HEK293 (cell line): ENCODE results near the gene HMX2.

Source experiments
- CTCF ChIA-PET: fragments of 350-600 bp; formaldehyde crosslinking; extraction: SDS; loops from one replicate; lab custom pipeline; 2021; ENCODE audit warnings: antibody characterized with exemption; lab: Yijun Ruan, JAX
- POLR2A ChIA-PET: fragments of 300-600 bp; formaldehyde crosslinking; extraction: SDS; loops from one replicate; lab custom pipeline; 2020; ENCODE audit warnings: antibody characterized with exemption, inconsistent platforms; lab: Yijun Ruan, JAX
- H3K27ac ChIP-seq: fragments of 200-500 bp; sonication (Bioruptor generic); 2 replicates; pipeline ENCODE4 v1.5.1; 2014; ENCODE audit warnings: low read depth, low read length, control low read depth, inconsistent platforms; ENCODE audit errors: extremely low read depth
- H3K36me3 ChIP-seq, 2 experiments: fragments of 200-500 bp in 1 of 2; sonication (Bioruptor generic) in 1 of 2; 1 replicate in 1 of 2; 2 replicates in 1 of 2; pipeline ENCODE4 v1.5.1; 2014 to 2017; ENCODE audit warnings: inconsistent platforms in 2 of 2, low read length in 2 of 2; ENCODE audit not compliant: control insufficient read depth in 2 of 2, insufficient read depth in 1 of 2
- H3K4me1 ChIP-seq: fragments of 200-500 bp; sonication (Bioruptor generic); 2 replicates; pipeline ENCODE4 v1.5.1; 2014; ENCODE audit warnings: mild to moderate bottlenecking, low read length, inconsistent platforms; ENCODE audit not compliant: control insufficient read depth, insufficient read depth
- H3K4me3 ChIP-seq: 2 replicates; pipeline ENCODE4 v1.5.1; 2011; ENCODE audit warnings: low read depth, mild to moderate bottlenecking, control low read depth, low read length, moderate library complexity
- H3K9me3 ChIP-seq: fragments of 200-500 bp; sonication (Bioruptor generic); 2 replicates; pipeline ENCODE4 v1.5.1; 2014; ENCODE audit warnings: low read depth, low read length, inconsistent platforms; ENCODE audit not compliant: control insufficient read depth, insufficient read depth
- BCL6B ChIP-seq: fragments of 450-650 bp; formaldehyde crosslinking; IDR thresholded peaks from 2 replicates; pipeline ENCODE4 v1.5.1; 2017; ENCODE audit warnings: missing biosample characterization, missing genetic modification characterization
- GLIS2 ChIP-seq: fragments of 450-650 bp; formaldehyde crosslinking; IDR thresholded peaks from 2 replicates; pipeline ENCODE4 v1.5.1; 2016; ENCODE audit warnings: missing biosample characterization, missing genetic modification characterization
- HOXD13 ChIP-seq: sonication (generic); formaldehyde crosslinking; IDR thresholded peaks from 2 replicates; pipeline ENCODE4 v1.8.0; 2022; ENCODE audit warnings: missing genetic modification reagents, borderline replicate concordance
- PRDM4 ChIP-seq: fragments of 450-650 bp; formaldehyde crosslinking; IDR thresholded peaks from 2 replicates; pipeline ENCODE4 v1.5.1; 2017; ENCODE audit warnings: missing biosample characterization, missing genetic modification characterization
- SETDB1 ChIP-seq: IDR thresholded peaks from one replicate; pipeline ENCODE4 v1.6.1; 2017; ENCODE audit warnings: mild to moderate bottlenecking, low read length, moderate library complexity, mixed read lengths; ENCODE audit not compliant: insufficient read length
- SP7 ChIP-seq: fragments of 450-650 bp; formaldehyde crosslinking; IDR thresholded peaks from 2 replicates; pipeline ENCODE4 v1.5.1; 2016; ENCODE audit warnings: missing biosample characterization, missing genetic modification characterization
- YY1 ChIP-seq: fragments of 450-650 bp; formaldehyde crosslinking; IDR thresholded peaks from 2 replicates; pipeline ENCODE4 v1.5.1; 2018; ENCODE audit warnings: missing biosample characterization, missing genetic modification characterization
- YY2 ChIP-seq: fragments of 450-650 bp; formaldehyde crosslinking; IDR thresholded peaks from 2 replicates; pipeline ENCODE4 v1.5.1; 2016; ENCODE audit warnings: missing biosample characterization, missing genetic modification characterization
- ZFP69B ChIP-seq: fragments of 450-650 bp; formaldehyde crosslinking; IDR thresholded peaks from 2 replicates; pipeline ENCODE4 v1.5.1; 2016; ENCODE audit warnings: missing biosample characterization, missing genetic modification characterization
- ZIC2 ChIP-seq: fragments of 450-650 bp; formaldehyde crosslinking; IDR thresholded peaks from 2 replicates; pipeline ENCODE4 v1.5.1; 2016; ENCODE audit warnings: missing biosample characterization, missing genetic modification characterization
- ZNF169 ChIP-seq: fragments of 450-650 bp; formaldehyde crosslinking; IDR thresholded peaks from 2 replicates; pipeline ENCODE4 v1.5.1; 2016; ENCODE audit warnings: missing biosample characterization, missing genetic modification characterization
- ZNF311 ChIP-seq: fragments of 450-650 bp; formaldehyde crosslinking; IDR thresholded peaks from 2 replicates; pipeline ENCODE4 v1.5.1; 2017; ENCODE audit warnings: missing biosample characterization, missing genetic modification characterization, borderline replicate concordance
- ZNF335 ChIP-seq: fragments of 450-650 bp; formaldehyde crosslinking; conservative IDR thresholded peaks from 2 replicates; pipeline ENCODE4 v1.5.1; 2016; ENCODE audit warnings: missing biosample characterization, missing genetic modification characterization
- ZNF362 ChIP-seq: fragments of 450-650 bp; formaldehyde crosslinking; IDR thresholded peaks from 2 replicates; pipeline ENCODE4 v1.5.1; 2016; ENCODE audit warnings: missing biosample characterization, missing genetic modification characterization
- ZNF488 ChIP-seq: fragments of 450-650 bp; formaldehyde crosslinking; IDR thresholded peaks from 2 replicates; pipeline ENCODE4 v1.5.1; 2016; ENCODE audit warnings: missing biosample characterization, missing genetic modification characterization
- ZNF518A ChIP-seq: fragments of 450-650 bp; formaldehyde crosslinking; conservative IDR thresholded peaks from 2 replicates; pipeline ENCODE4 v1.5.1; 2016; ENCODE audit warnings: low read depth, missing biosample characterization, missing genetic modification characterization
- ZNF561 ChIP-seq: fragments of 450-650 bp; IDR thresholded peaks from 2 replicates; pipeline ENCODE4 v1.5.1; 2018; ENCODE audit warnings: missing biosample characterization, missing genetic modification characterization, borderline replicate concordance
- ZNF596 ChIP-seq: fragments of 450-650 bp; IDR thresholded peaks from 2 replicates; pipeline ENCODE4 v1.5.0; 2018; ENCODE audit warnings: missing biosample characterization, mild to moderate bottlenecking, missing genetic modification characterization, moderate library complexity
- ZNF639 ChIP-seq: fragments of 450-650 bp; formaldehyde crosslinking; IDR thresholded peaks from 2 replicates; pipeline ENCODE4 v1.5.1; 2016; ENCODE audit warnings: missing biosample characterization, missing genetic modification characterization
- ZNF791 ChIP-seq: fragments of 450-650 bp; formaldehyde crosslinking; IDR thresholded peaks from 2 replicates; pipeline ENCODE4 v1.5.1; 2016; ENCODE audit warnings: missing biosample characterization, missing genetic modification characterization

HMX2 gene

GRCh38 chr10:123153486-123154091 is 5.7 kb downstream of the HMX2 start:
- Histone ChIP-seq H3K36me3 (peaks cover 23 to 38% of the 10 kb centered on the region in 2 experiments), H3K27ac (no peak overlapping the region), H3K4me1 (peaks cover 9% of the 10 kb centered on the region), H3K4me3 (no peak overlapping the region), H3K9me3 (no peaks in the 10 kb centered on the region)
- TF ChIP-seq ZNF791 (no peak), ZNF362 (tag by site-specific recombination) (0 out of 2 replicates have a peak, but pooled peaks have one; percentile 40), ZNF561 (tag by site-specific recombination) (peak; percentile 81; the same call in 1 of the 2 replicates), SETDB1 (peak; percentile 45), ZIC2 (tag by site-specific recombination) (no peak), YY1 (tag by site-specific recombination) (peak; percentile 69; the same call in 1 of the 2 replicates), ZNF335 (0 out of 2 replicates have a peak, but pooled peaks have one; percentile 41), BCL6B (0 out of 2 replicates have a peak, but pooled peaks have one; percentile 35), YY2 (tag by site-specific recombination) (peak; percentile 75; the same call in 1 of the 2 replicates), ZFP69B (tag by site-specific recombination) (0 out of 2 replicates have a peak, but pooled peaks have one; percentile 25)
- CTCF ChIA-PET: interaction anchor here (0.6 to 1.0 kb wide), 2 partner anchors 20 to 209 kb away, joined by 3 read pairs; no protein-coding TSS in a partner anchor
- POLR2A ChIA-PET: interaction anchor here (0.5 to 1.3 kb wide), 25 partner anchors 8 to 1704 kb away, joined by 3 to 10 read pairs (median 4); partner anchors contain the start of genes ACADSB, C10orf88, IKZF5 and OAT

GRCh38 chr10:123154092-123154710 is 6.3 kb downstream of the HMX2 start, which contains the start of gene BUB3:
Gene BUB3 (plus strand): TSS chr10:123154402. CDS start chr10:123154918, 516 bp downstream.
- Histone ChIP-seq H3K9me3 (no peaks in the 10 kb centered on the region), H3K27ac (peak within 1 kb of the TSS; percentile 95), H3K4me3 (peak within 1 kb of the TSS; percentile 93), H3K4me1 (peaks cover 13% of the 10 kb centered on the region), H3K36me3 (peaks cover 29 to 44% of the 10 kb centered on the region in 2 experiments)
- ChIA-PET POLR2A (interaction anchor here (0.5 to 1.3 kb wide), 25 partner anchors 9 to 1704 kb away, joined by 3 to 10 read pairs (median 4); partner anchors contain the start of genes ACADSB, C10orf88, IKZF5 and OAT), CTCF (interaction anchor here (0.6 to 1.0 kb wide), 2 partner anchors 21 to 210 kb away, joined by 3 read pairs; no protein-coding TSS in a partner anchor)
- TF ChIP-seq ZNF596 (no peak), SP7 (tag by site-specific recombination) (peak; percentile 69; the same call in 1 of the 2 replicates), ZNF518A (tag by site-specific recombination) (peak; percentile 91), ZNF169 (no peak), GLIS2 (tag by site-specific recombination) (no peak), ZNF311 (no peak), ZNF639 (tag by site-specific recombination) (no peak; the same call in 1 of the 2 replicates), HOXD13 (CRISPR knock-in tag) (peak; percentile 94), PRDM4 (tag by site-specific recombination) (no peak), ZNF488 (tag by site-specific recombination) (no peak)
